ENCODE results near the gene PTP4A1. TPM values are rescaled to one million over a fixed set of nuclear protein-coding genes. Genes with fewer than 3 reads are reported as not detected.

Gene PTP4A1
- total RNA-seq, 2 donors from 2014 or later, result 37.2 to 42.6 TPM

GRCh38 chr6:63549076-63549475, 23.2 kb upstream of the PTP4A1 start:
- TF ChIP-seq CTCF (conservative IDR thresholded peaks at IDR 0.05), result no peak
- Histone ChIP-seq H3K9me3 (ENCODE audit: control insufficient read depth, low read length) (no peaks in the 10 kb centered on the region), H3K27me3 (ENCODE audit: control insufficient read depth, insufficient read depth, low read length, poor library complexity, severe bottlenecking) (peaks cover 84% of the 10 kb centered on the region), H3K4me1 (ENCODE audit: control insufficient read depth, insufficient read depth, low read length) (no peaks in the 10 kb centered on the region), H3K36me3 (ENCODE audit: control insufficient read depth, insufficient read depth, low read length) (no peaks in the 10 kb centered on the region), H3K9ac (ENCODE audit: extremely low read depth, low read length, poor library complexity, severe bottlenecking) (no peak overlapping the region), H3K4me3 (ENCODE audit: low read length) (no peak overlapping the region), H3K27ac (ENCODE audit: low read depth, low read length) (no peak overlapping the region)
- Mint-ChIP-seq H3K4me3 (no peak overlapping the region), H3K9me3 (no peaks in the 10 kb centered on the region), H3K36me3 (ENCODE audit: low read depth) (no peaks in the 10 kb centered on the region), H3K27ac (no peak overlapping the region), H3K27me3 (ENCODE audit: insufficient read depth) (peaks cover 84% of the 10 kb centered on the region), H3K4me1 (no peaks in the 10 kb centered on the region)
- WGBS, 2 experiments (ENCODE audit: insufficient coverage in 1 of 2, insufficient read length in 1 of 2), result 86 to 92% methylated on average over 3 to 5 of the region's 5 CpGs
- no peak for DNase-seq

- 88 to 100% methylated on average over 1 to 3 of the region's 3 CpGs for WGBS, 2 experiments (ENCODE audit: insufficient coverage in 1 of 2, insufficient read length in 1 of 2)
- no peak overlapping the region for H3K9ac ChIP-seq (ENCODE audit: extremely low read depth, low read length, poor library complexity, severe bottlenecking)
- Mint-ChIP-seq H3K4me1 (no peaks in the 10 kb centered on the region), H3K4me3 (no peak overlapping the region), H3K27me3 (ENCODE audit: insufficient read depth) (peaks cover 83% of the 10 kb centered on the region), H3K27ac (no peak overlapping the region), H3K9me3 (no peaks in the 10 kb centered on the region), H3K36me3 (ENCODE audit: low read depth) (no peaks in the 10 kb centered on the region)
- H3K27ac ChIP-seq (ENCODE audit: low read depth, low read length), result no peak overlapping the region
- no peaks in the 10 kb centered on the region for H3K4me1 ChIP-seq (ENCODE audit: control insufficient read depth, insufficient read depth, low read length)
- no peaks in the 10 kb centered on the region for H3K9me3 ChIP-seq (ENCODE audit: control insufficient read depth, low read length)
- H3K36me3 ChIP-seq (ENCODE audit: control insufficient read depth, insufficient read depth, low read length), result no peaks in the 10 kb centered on the region
- TF ChIP-seq CTCF (conservative IDR thresholded peaks at IDR 0.05), result no peak
- no peak for DNase-seq
- peaks cover 87% of the 10 kb centered on the region for H3K27me3 ChIP-seq (ENCODE audit: control insufficient read depth, insufficient read depth, low read length, poor library complexity, severe bottlenecking)
- no peak overlapping the region for H3K4me3 ChIP-seq (ENCODE audit: low read length)
These were observed 19.1 kb upstream of the PTP4A1 start for GRCh38 chr6:63553208-63553607.

GRCh38 chr6:63553900-63554299, 18.4 kb upstream of the PTP4A1 start:
- Mint-ChIP-seq H3K4me1 (no peaks in the 10 kb centered on the region), H3K4me3 (no peak overlapping the region), H3K27ac (no peak overlapping the region), H3K9me3 (no peaks in the 10 kb centered on the region), H3K36me3 (ENCODE audit: low read depth) (no peaks in the 10 kb centered on the region), H3K27me3 (ENCODE audit: insufficient read depth) (peaks cover 83% of the 10 kb centered on the region)
- Histone ChIP-seq H3K36me3 (ENCODE audit: control insufficient read depth, insufficient read depth, low read length) (no peaks in the 10 kb centered on the region), H3K4me1 (ENCODE audit: control insufficient read depth, insufficient read depth, low read length) (no peaks in the 10 kb centered on the region), H3K27me3 (ENCODE audit: control insufficient read depth, insufficient read depth, low read length, poor library complexity, severe bottlenecking) (peaks cover 87% of the 10 kb centered on the region), H3K4me3 (ENCODE audit: low read length) (no peak overlapping the region), H3K9me3 (ENCODE audit: control insufficient read depth, low read length) (no peaks in the 10 kb centered on the region), H3K27ac (ENCODE audit: low read depth, low read length) (no peak overlapping the region), H3K9ac (ENCODE audit: extremely low read depth, low read length, poor library complexity, severe bottlenecking) (no peak overlapping the region)
- no peak for TF ChIP-seq CTCF (conservative IDR thresholded peaks at IDR 0.05)
- WGBS, 2 experiments (ENCODE audit: insufficient coverage in 1 of 2, insufficient read length in 1 of 2), result 87% methylated on average over 1 of the region's 1 CpG; no CpG with 5 or more reads in 1 of the 2 experiments
- no peak for DNase-seq

Data from endodermal cell (in vitro differentiated cells).